ENCODE data around the gene SAMD14.

Gene SAMD14

DNA sequence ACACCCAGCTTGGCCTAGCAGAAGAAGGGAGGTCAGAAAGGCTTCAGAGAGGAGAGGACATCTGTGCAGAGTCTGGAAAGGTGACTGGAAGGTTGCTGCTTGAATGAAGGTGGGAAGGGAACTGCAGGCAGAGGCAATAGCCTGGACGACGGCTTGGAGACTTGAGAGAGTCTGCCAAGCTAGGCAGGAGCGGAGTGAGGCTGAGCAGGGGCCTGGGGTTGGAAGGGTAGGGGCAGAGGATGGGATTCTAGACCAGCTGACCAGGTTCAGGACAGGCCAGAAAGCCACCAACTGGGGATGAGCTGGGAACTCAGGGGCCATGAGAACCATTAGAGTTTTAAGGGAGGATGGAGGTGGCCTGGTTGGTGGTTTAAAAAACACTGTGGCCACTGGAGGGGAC is 35.5 kb upstream of the SAMD14 start:
- no peak for DNase-seq (ENCODE audit: low spot score)

DNA sequence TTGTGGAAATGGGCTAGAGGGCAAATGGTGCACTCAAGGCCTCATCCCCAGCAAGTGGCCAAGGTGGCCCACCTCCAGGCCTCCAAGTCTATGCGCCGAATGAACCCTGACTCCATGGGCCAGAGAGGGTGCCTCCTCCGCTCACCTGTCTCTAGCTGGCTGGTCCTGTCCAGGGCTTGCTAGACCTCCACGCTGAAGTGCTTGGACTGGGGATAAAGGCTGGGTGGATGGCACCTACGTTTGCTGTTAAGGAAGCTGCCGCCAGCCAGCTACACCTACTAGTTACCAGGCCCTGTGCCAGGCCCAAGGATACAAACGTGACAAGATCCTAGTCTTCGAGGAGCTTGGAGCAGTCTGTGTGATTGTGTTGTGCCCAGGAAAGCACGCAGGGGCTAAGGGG is 35.1 kb upstream of the SAMD14 start:
- no peak for DNase-seq (ENCODE audit: low spot score)

DNA sequence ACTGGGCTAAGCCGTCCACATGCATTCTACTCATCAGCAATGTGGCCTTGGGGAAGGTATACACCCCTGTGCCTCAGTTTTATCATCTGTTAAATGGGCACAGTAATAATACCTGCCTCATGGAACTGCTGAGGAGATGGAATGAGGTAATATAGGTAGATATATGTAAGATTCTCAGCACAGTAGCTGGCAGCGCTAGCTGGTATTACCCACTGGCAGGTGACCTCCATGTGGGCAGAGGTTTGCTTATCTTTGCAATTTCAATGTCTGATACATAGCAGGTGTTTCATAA is 34.7 kb upstream of the SAMD14 start:
- no peak for DNase-seq (ENCODE audit: low spot score)

DNA sequence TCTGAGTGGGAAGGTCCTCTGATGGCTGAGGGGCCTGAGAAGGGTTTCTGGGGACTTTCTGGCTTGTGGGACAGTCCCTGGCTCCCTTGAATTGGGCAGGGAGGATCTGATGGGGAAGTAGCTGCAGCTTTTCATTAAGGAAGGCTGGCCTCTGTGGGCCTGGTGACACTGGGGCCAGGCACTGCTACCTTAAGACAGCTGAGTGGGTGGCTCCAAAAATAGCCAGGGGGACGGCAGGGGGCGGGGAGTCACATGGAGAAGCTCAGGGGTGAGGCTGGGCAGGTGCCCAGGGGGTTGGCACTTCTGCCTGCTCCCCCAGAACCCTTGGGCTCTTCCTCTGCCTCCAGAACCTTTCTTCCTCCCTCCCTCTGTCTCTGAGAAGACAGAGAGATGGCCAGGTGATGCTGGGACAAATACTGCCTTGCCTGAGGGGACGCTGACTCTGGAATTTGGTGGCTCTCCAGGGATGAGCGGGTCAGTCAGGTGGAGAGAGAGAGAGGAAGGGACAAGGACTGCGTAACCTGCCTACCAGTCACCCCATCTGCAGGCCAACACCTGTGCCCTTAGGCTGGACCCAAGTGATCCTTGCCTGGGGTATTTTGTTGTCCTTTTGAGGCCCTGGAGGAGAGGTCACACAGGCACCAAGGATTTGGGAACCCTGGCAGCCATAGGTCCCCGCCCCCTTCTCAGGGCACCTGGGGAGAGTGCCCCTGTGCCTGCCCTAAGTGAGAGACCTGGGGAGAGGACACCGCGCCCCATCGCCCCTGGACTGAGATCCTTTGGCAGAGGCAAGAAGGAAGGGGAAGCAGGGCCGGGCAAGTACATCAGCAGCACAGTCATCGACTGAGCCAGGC is 34.1 kb upstream of the SAMD14 start:
- DNase-seq (ENCODE audit: low spot score) = no peak

DNA sequence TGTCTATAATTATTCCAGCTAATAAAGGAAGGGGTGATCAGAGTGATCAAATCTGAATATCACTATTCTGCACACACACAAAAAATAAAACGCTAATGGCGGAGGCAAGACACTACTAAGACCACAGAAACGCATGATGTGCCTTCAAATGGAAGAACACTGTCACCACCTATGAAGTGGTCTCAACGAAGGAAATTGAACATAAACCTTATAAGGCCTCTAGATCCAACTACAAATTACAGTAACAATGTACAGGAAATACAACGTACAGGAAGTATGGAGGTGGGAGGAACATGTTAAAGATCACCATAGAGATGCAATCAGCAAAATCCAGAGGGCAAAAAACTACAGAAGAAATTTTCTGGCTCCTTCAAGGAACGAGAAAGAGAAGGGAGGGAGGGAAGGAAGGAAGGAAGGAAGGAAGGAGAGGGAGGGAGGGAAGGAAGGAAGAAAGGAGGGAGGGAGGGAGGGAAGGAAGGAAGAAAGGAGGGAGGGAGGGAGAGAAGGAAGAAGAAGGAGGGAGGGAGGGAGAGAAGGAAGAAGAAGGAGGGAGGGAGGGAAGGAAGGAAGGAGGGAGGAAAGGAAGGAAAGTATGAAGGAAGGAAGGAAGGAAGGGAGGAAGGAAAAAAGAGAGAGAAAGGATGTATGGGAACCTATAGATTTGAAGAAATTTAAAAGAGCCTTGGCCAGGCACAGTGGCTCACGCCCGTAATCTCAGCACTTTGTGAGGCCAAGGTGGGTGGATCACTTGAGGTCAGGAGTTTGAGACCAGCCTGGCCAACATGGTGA is 32.7 kb upstream of the SAMD14 start:
- DNase-seq (ENCODE audit: low spot score) = no peak

DNA sequence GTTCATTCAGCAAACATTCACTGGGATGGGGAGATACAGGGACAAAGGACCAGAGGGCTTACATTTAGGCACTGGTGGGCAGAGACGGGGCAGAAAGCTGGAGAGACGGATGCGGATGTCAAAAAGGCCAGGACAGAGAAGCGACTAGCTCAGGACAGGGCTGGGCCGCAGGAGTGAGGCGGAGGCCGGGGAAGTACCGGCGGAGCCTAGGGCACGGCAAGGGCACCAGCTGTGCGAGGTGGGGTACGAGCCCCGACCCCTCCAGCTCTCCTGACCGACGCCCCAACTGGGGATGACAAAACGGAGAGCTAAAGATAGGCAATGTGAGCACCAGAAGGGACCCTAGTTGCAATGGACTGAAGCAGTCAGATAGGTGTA is 31.9 kb upstream of the SAMD14 start:
- no peak for DNase-seq (ENCODE audit: low spot score)

DNA sequence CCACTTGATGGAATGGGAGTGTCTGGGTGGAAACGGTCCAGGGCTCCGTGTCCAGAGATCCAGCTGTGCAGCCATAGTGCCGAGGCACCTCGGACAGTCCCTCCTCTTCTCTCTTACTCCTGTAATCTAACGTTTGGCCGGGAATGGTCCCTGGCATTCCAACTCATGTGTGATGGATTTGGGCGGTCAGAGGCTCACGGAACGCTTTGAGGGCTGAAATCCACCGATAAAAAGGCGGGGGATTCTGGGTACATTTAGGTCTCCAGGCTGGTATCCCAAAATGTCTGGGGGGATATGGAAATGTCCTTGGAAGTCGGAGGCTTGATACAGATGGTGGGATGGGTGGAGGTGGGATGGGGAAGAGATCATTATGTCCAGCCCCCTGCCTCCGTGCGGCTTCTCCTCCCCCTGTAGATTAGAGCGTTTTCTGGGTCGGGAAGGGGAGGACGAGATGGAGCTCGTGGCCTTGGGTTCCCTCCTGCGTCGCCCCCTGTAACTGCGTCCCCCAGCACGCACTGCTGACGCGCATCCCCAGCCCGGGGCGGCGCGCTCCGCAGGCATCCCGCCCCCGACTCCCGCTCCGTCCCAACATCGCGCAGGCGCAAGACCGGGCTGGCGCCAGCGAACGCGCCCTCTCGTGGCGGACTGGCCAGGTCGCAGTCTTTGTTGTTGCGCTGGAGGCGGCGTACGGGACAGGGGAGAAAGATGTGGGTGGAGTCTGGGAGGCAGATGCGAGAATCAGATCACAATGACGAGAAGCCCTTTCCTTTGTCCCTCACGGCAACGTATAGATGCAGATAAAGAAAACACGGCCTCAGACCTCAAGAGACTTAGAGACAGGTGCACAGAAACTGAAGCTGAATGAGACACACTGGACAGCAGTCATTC is 31.3 kb upstream of the SAMD14 start:
- DNase-seq (ENCODE audit: low spot score) = peak; percentile 96

DNA sequence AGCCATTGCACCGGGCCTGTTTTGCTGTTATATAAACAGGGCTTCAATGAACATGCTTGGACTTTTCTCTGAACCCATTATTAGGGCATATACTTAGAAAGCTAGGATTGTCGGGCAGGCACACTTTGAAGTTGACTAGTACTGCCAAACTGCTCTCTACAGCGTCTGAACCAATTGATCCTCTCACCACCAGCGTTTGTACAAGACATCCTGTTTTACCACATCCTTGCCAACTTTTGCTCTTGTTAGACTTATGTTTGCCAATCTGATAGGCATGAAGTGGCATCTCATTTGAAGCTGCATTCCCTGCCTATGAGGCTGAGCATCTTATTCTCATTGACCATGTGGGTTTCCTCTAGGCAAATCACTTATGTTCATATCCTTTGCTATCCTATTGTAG is 27.9 kb upstream of the SAMD14 start:
- no peak for DNase-seq (ENCODE audit: low spot score)

DNA sequence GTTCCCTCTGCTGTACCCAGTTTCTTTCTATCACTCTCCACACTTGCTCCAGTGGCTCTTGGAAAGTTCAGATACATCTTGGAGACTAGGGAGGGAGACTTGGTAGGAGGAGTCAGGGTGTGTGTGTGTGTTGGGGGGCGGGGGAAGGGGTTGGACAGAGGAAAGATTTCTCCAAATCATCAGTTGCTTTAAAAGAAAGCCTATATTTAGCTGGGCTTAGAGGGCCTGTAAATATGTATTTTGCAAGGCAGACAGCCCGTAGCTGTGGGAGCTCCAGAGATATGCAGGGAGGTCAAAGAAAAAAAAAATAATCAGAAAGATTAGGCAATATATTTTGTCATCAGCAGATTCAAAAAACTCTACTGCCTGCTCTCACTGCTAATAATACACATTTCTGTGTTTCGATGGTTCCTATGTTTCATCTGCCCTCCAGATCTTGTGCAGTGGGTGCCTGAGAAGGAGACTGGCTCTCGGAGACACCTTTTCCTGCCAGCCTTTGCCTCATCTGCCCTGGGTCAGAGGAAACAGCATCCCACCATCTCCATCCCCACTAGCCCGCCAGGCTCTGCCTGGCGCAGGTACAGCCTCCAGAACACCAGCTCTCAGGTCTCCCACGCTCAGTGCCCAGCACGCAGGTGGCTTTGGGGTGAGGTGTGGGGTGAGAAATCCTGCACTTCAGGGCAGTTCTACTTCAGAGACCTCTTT is 25.3 kb upstream of the SAMD14 start:
- no peak for DNase-seq (ENCODE audit: low spot score)

DNA sequence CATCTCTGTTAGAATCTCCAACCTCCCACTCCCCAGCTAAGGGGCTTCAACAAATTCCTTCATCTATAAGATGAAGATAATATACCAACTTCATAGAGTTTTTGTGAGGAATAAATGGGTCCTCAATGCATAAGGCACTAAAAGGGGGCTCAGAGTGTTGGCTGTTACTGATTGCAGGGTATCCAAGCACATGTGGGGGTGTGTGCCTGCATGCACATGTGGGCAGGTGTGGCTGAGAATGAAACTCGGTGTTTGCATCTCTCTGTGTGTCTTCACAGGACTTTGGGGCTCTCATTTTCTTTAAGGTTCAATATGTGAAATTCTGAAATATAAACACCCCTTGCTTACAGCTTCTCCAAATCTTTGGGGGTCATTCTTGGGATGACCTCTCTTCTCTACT is 24.6 kb upstream of the SAMD14 start:
- no peak for DNase-seq (ENCODE audit: low spot score)

DNA sequence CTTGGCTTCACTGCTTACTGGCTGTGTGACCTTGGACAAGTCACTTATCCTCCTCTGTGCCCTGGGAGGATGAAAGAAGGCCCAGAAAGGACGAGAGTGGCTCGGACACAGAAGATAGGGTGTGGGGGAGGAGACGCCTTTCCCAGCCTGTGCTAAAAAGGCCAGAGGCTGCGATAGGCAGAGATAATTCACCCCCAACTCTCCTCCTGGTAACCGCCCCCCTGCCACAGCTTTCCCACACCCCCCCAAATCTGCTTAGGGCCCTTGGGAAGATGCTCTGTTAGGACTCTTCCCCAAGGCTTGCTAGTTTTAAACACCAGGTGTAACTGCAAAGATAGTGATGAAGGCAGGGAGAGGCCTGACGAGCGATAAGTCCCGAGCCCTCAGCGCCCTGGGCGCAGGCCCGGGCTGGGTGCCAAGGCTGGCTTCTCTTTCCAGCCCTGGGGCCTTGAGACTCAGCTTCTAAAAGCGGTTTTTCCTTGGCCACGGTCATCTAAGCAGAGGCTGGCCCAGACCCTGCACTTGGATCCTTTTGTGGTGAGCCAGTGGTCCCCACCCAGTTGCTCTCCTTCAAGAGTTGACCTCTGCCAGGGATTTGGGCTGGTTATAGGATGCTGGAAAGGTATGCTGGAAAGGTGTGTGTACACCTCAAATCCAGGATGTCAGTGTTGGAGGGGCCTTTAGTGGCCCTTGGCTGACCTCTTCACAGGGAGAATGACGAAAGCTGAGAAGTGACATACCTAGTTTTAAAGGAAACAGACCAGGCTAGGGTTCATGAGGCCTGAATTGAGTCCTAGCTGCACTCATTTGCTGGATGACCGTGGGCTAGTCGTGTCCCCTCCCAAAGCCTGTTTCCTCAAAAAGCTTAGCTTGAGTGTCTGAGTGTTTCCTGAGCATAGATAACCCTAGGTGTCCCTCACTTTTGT is 24.0 kb upstream of the SAMD14 start:
- no peak for DNase-seq (ENCODE audit: low spot score)

DNA sequence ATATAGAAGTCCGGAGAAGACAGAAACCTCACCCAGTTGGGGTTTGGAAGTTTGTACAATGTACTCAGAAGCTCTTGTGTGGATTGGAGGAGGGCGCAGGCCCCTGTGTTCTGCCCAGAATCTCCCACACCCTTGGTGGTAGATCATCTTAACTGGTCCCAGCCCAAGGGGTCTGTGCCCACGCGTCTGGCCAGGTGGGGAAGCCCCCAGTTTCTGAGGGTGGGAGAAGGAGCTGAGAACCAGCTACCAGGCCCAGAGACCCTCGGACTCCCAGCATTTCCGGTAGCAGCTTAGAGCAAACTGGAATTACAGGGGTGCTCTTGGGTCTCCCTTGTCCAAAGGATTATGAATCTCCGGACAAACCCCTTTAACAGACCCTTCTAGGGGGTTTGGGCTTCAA is 22.8 kb upstream of the SAMD14 start:
- DNase-seq (ENCODE audit: low spot score) = no peak

DNA sequence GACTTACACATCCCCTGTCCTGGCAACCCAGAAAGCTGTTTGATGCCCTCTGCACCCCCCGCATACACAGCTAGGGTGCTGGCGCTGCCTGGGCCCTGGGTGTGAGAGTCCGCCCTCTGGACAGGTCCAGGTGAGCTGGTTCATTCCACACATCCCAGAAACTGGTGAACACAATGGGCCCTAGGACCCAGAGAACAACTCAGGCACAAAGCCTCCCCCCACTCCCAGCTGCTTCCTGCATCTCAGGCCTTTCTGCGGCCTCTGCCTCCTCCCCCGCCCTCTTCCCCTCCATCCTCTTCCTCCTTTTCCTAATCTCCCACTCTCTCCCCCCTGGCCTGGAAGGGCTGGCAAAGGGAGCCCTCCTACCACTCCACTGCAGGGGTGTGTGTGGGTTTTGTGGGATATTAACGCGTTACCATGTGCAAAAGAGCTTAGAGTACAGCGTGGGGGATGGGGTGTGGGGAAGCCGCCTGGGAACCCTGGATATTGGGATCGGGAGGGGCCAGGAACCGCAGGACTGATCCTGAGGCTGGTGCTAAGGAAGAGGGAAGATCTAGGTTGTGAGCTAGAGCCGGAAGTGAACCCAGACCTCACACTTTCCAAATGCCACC is 22.1 kb upstream of the SAMD14 start:
- DNase-seq (ENCODE audit: low spot score) = peak; percentile 92

DNA sequence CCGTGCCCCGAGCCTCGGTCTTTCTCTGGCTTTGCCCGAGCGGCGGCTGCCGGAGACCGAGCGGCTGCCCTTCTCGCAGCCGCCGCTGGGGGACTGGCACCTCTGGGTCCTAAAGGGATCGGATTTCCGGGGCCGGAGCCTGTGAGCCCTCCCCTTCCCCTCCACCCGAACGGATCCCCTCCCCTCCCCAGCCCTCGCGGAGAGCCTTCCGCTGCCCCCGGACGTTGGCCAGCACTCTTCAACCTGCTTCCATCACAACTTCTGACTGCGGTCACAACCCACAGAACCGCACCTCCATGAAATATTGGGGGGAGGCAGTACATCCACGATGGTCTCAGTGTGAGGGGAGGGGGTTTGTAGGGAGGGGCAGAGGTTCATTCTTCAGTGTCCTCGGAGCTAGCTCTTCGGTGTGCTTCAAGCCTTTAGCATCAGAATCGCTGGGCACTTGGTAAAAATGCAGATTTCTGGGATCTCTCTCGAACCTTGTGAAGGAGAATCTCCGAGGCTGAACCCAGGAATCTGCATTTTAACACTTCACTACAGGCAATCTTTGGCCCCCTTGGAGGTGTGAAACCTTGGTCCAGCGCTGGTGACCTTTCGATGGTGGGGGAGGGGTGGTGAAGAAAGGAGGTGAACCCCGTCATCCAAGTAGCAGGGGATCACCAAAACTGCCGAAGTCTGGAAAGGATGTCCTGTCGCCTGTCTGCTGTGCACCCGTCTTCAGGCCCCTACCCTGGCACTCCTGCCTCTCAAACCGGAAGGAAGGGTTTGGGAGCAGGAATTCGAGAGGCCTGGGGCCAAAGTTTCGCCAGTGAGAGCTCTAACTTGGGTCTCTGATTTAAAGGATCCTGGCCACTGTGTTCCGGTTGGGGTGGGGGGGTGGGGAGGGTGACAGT is 21.3 kb upstream of the SAMD14 start:
- peak; percentile 89 for DNase-seq (ENCODE audit: low spot score)

DNA sequence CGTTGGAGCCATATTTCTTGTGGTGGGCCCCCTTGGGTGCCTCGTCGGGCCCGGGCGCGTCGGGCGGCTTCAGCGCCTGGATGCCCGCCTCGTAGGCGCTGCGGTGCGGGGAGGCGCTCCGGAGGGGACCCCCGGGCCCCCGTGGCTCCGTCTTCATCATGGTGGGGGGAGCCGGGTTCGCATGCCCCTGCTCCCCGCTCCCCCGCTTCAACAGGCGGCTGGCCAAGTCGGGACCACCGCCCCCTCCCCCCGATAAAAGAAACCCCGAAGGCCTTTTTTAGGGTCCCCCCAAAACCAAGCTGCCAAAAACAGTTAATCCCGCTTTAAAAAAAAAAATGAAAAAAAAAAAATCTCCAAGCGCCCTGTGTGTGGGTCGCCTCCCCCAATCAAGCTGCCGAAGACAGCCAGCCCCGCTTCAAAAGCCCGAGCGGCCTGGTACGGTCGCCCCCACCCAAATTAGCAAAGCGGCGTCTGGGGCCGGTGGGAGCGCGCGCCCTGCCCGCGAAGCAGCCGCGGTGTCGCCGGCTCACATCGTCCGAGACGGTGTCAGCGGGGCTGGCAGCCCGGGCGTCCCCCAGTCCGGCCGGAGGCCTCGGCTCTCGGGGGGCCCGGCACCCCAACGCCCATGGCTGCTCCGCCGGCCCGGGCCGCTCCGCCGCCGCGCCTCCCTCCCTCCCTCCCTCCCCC is 20.5 kb upstream of the SAMD14 start, which contains the start of gene PPP1R9B:
TSS of gene PPP1R9B (minus strand) at position 324 of the 687 bp plus-strand sequence. CDS start at position 160, 164 bp downstream.
- no peak for DNase-seq (ENCODE audit: low spot score)

DNA sequence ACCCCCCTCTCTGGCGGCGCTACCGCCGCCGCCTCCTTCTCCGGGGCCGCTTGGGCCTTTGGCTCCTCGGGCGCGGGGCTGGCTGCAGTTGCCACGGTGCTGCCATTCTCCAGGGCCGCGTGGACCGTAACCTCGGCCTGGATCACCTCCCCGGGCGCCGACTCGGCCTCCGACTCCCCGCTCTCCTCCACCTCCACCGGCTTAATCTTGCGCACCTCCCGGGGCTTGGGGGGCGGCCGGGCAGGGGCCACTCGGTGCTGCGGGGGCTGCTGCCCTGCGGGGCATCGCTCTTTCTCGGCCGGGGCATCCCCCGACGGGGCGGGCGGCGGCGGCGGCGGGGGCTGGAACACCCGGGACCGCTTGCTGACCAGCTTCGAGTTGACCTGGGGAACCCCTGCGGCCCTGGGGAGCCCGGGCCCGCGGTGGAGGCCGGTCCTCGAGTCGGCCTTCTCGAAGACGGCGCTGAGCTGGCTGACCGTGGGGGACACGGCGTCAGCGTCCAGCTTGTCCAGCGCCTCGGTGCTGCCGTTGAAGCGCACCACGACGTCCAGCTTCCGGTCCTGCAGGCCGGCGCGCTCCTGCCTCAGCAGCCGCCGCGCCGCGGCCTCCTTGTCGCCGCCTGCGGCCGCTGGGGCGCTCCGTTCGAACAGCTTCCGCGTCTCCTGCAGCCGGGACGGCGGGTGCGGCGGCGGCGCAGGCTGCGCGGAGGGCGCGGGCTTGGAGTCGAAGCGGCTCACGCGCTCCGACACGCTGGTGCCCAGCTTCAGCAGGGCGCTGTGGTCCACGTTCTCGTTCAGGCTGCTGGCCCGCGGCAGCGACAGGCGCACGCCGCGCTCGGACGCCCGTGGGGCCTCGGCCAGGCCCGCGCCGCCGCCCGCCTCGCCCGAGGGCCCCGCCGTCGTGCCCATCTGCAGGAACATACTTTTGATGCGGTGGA is 19.7 kb upstream of the SAMD14 start:
- DNase-seq (ENCODE audit: low spot score) = no peak

DNA sequence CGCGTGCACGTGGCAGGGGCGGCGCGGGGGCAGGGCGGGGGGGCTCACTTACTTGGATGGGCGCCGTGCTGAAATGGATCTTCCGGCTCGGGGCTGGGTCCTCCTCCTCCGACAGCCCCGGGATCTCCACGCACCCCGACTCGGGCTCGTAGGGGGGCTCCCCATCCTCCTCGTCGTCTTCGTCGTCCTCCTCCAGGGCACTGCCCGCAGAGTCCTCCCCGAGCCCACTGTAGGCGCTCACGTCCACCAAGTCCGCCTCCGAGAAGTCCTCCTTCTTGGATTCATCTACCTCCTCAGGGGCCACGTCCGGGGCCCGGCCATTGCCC is 19.1 kb upstream of the SAMD14 start:
- DNase-seq (ENCODE audit: low spot score) = no peak

All from SK-N-DZ (cell line).